GM12891 (cell line): Measurements from ENCODE around the gene ACAN.

Experiments used
- DNase-seq: peaks from one replicate; pipeline ENCODE4 v3.0.0; 2011; ENCODE audit warnings: low spot score; ENCODE audit not compliant: insufficient read length
- FAIRE-seq: peaks from 2 replicates; lab custom pipeline; 2011; peaks lifted over from hg19 to GRCh38; lab: Jason Lieb, UNC
- PAX5 ChIP-seq: IDR thresholded peaks from 2 replicates; pipeline ENCODE4 v1.6.1; 2011; ENCODE audit warnings: low read length, moderate library complexity, mild to moderate bottlenecking; ENCODE audit not compliant: insufficient read depth, severe bottlenecking
- POLR2A ChIP-seq: IDR thresholded peaks from 2 replicates; pipeline ENCODE4 v1.6.1; 2011; ENCODE audit warnings: low read depth, low read length, control low read depth
- POLR2AphosphoS5 ChIP-seq: IDR thresholded peaks from 2 replicates; pipeline ENCODE4 v1.6.1; 2011; ENCODE audit warnings: low read depth, low read length, control low read depth
- POU2F2 ChIP-seq: IDR thresholded peaks from 2 replicates; pipeline ENCODE4 v1.6.1; 2011; ENCODE audit warnings: low read depth, mild to moderate bottlenecking, control low read depth, low read length, moderate library complexity
- SPI1 ChIP-seq: IDR thresholded peaks from 2 replicates; pipeline ENCODE4 v1.6.1; 2011; ENCODE audit warnings: low read depth, low read length, control low read depth
- TAF1 ChIP-seq: IDR thresholded peaks from 2 replicates; pipeline ENCODE4 v1.6.1; 2011; ENCODE audit warnings: low read depth, low read length, control low read depth

The ACAN gene

DNA sequence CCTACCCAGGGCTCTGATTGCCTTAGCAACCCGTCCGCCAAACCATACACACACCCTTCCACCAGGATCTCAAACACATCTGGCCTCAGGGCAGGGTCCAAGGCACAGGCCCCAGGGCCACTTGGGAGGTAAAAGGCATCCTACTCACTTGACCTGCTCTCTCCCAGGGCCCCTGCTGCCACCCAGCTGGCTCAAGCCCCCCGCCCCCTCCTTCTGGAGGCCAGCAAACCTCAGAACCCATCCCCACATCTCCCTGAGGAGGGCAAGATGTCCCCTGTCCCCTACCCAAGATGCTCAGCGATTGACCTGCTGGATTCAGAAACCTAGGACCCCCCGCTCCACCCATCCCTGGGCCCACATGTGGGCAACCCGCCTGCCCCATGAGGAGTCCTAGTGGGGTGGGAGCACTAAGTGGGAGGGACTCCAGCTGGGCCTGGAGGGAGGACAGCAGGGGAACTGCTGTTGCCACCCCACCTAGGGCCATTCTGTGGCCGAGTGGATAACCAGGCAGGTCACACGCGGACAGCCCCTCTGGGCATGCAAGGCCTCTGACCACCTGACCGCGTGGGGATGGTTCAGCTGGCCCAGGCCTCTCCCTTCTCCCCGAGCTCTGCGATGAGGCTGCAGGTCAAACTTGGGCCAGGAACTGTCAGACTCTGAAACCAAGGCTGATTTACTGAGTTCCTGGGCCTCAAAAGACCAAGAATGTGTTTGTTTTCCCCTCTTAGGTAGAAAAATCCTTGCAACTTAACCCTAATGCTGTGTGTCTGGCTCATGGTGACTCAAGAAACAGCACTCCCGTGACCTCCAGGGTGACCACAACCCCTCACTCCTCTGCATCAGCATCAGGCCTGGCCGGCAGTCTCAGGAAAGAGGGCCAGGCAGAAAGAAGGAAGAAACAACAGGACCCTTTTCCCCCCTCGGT lies 105.7 kb downstream of the ACAN start:
- TF ChIP-seq TAF1, result no peak
- TF ChIP-seq POLR2AphosphoS5, result no peak
- TF ChIP-seq POU2F2, result no peak
- TF ChIP-seq PAX5, result no peak
- TF ChIP-seq POLR2A, result no peak
- no peak for TF ChIP-seq SPI1
- DNase-seq (no peak), FAIRE-seq (no peak)

DNA sequence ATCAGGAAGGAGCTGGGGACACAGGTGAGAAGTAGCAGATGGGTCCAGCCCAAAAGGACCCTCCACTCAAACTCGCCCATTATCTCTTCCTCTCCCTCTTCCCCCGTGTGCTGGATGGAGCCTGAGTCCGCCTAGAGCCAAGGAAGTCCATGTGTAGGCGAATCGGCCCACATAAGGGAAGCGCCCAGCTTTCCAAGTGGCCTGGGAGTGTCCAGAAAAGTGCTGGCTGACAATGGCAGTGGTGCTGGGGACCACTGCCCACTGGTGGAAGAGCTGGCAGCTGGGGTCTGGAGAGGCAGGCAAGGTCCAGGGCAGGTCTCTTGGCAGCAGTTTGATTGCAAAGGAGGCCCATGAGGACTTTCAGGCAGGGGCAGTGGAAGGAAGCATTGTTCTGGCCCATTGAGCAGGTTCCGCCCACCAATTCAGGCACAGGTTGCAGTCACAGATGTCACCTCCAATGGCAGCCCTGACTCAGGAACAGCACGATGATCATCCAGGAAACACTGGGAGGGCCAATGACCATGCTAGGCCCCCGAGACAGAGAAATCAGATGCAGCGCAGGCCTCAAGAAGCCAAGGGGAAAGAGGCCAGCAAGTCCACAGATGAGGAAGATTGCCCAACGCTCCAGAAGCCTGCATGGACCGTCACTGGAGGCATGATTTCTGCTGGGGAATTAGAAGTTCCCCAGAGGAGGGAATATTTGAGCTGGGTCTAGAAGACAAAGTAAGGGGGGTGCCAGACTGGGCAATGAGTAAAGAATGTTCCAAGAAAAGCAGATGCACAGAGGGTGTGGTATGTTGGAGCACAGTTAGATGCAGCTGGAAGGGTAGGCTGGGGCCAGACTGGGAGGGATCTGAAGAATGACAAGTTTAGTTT lies 107.0 kb downstream of the ACAN start:
- DNase-seq (no peak), FAIRE-seq (no peak)
- TF ChIP-seq POLR2AphosphoS5 (no peak), TAF1 (no peak), SPI1 (no peak), POU2F2 (no peak), PAX5 (no peak), POLR2A (no peak)

GRCh38 chr15:88911766-88912118 lies 108.5 kb downstream of the ACAN start:
- FAIRE-seq (no peak), DNase-seq (no peak)
- TF ChIP-seq POLR2AphosphoS5, result no peak
- no peak for TF ChIP-seq POLR2A
- no peak for TF ChIP-seq SPI1
- no peak for TF ChIP-seq PAX5
- no peak for TF ChIP-seq POU2F2
- no peak for TF ChIP-seq TAF1

- DNase-seq, result no peak
- FAIRE-seq, result no peak
- no peak for TF ChIP-seq POU2F2
- TF ChIP-seq POLR2A, result no peak
- no peak for TF ChIP-seq SPI1
- no peak for TF ChIP-seq TAF1
- no peak for TF ChIP-seq POLR2AphosphoS5
- TF ChIP-seq PAX5, result no peak
Observed at GRCh38 chr15:88912500-88912921, 109.3 kb downstream of the ACAN start.

DNA sequence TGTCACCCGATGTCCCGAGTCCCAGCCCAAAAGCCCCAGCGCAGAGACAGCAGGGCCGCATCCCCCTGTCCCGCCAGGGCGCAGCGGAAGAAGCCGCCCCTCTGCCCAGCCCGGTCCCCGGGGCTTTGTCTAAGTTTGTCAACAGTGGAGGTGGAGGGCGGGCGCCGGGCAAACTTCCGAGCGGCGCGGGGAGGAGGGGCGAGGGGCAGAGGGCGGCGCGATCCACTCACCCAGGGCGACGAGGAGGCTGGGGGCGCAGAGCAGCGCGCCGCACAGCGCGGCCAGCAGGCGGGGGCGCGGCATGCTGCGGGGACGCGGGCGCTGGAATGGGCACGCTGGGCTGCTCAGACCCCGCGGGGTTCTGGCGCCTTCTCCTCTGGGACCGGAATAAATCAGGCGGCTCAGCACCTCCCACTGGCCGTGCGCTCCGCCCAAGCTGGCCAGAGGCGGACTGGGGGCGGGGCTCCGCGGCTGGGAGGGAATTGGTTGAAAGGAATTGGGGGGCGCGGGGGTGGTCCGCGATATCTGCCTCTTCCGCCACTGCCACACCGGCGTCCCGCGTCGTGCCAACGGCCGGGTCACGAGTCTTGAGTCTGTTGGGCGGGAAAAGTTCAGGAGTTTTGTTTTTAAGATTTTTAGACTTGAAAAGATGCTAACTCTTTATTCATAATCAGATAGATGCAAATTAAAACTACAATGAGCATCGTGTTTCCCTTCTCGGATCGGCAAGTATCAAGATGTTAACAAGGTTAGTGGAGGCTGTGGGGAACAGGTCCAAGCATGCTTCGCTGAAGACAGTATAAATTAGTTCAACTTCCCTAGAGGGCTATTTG lies 110.0 kb downstream of the ACAN start, which contains the start of gene MFGE8:
Gene MFGE8, minus strand, starts transcription at position 363 of the 833 bp plus-strand sequence. Its CDS starts 60 bp downstream, at position 303.
- FAIRE-seq, result peak; percentile 69
- peak; percentile 59 for DNase-seq
- TF ChIP-seq TAF1 (no peak), POLR2A (no peak), POU2F2 (no peak), PAX5 (no peak), SPI1 (no peak), POLR2AphosphoS5 (no peak)

DNA sequence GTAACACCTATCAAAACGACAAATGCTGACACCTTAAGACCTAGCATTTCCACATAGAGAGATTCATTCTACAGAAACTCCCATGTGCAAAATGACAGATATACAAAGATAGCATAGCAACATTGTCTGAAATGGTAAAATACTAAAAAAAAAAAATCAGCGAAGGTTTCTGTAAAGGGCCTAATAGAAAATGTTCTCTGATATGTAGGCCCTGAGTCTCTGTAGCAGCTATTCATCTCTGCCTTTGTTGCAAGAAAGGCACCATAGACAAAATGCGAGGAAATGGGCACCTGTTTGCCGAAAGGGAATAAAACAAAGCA lies 110.6 kb downstream of the ACAN start:
- FAIRE-seq (no peak), DNase-seq (no peak)
- no peak for TF ChIP-seq POU2F2
- TF ChIP-seq PAX5, result no peak
- no peak for TF ChIP-seq TAF1
- TF ChIP-seq POLR2A, result no peak
- no peak for TF ChIP-seq SPI1
- TF ChIP-seq POLR2AphosphoS5, result no peak

DNA sequence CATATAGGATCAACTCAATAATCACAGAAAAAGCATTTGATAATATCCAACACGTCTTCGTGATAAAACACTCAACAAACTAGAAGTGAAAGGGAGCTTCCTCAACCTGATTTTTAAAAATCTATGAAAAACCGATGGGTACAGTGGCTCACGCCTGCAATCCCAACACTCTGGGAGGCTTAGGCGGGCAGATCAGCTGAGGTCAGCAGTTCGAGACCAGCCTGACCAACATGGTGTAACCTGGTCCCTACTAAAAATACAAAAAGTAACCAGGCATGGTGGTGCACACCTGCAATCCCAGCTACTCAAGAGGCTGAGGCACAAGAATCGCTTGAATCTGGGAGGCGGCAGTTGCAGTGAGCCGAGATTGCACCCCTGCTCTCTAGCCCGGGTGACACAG lies 112.1 kb downstream of the ACAN start:
- no peak for TF ChIP-seq POLR2A
- no peak for TF ChIP-seq TAF1
- TF ChIP-seq POU2F2, result no peak
- TF ChIP-seq POLR2AphosphoS5, result no peak
- TF ChIP-seq PAX5, result no peak
- TF ChIP-seq SPI1, result no peak
- DNase-seq (no peak), FAIRE-seq (no peak)

- no peak for DNase-seq
- no peak for TF ChIP-seq POLR2AphosphoS5
- FAIRE-seq, result no peak
Observed at GRCh38 chr15:88917760-88918159, 114.5 kb downstream of the ACAN start.

DNA sequence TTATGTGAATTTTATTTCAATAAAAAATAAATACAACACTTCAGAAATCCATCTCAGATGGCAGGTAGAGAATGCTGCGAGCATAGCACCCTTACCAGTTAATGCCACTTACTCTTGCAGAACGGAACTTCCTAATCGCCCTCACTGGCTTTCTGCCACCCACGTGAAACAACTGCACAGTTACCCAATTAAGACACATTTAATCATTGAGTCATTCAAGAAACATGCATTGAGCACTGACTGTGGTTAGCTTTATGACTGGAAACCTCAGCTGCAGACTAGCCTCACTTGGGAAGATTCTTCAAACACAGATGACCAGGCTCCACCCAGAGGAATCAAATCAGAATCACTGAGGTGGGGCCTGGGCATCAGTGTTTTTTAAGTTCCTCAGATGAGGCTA lies 115.5 kb downstream of the ACAN start:
- FAIRE-seq (no peak), DNase-seq (no peak)
- TF ChIP-seq POLR2A, result no peak
- no peak for TF ChIP-seq POLR2AphosphoS5
